ENCODE data around the gene PHC2.

The PHC2 gene

GRCh38 chr1:33305816-33306652 is 124.9 kb downstream of the PHC2 start:
- Histone ChIP-seq H3K27me3 (ENCODE audit: insufficient read depth, low read length) (peaks cover 16% of the 10 kb centered on the region), H3K9ac (ENCODE audit: low read depth, low read length) (no peak overlapping the region), H3K4me1 (ENCODE audit: insufficient read depth, low read length) (no peaks in the 10 kb centered on the region), H3K27ac (ENCODE audit: low read depth, low read length) (no peak overlapping the region), H3K36me3 (ENCODE audit: insufficient read depth, low read length) (no peaks in the 10 kb centered on the region), H3K9me3 (ENCODE audit: insufficient read depth, low read depth, low read length) (no peaks in the 10 kb centered on the region; the same call in 1 of the 2 replicates), H3K4me3 (ENCODE audit: low read length) (0 out of 2 replicates have a peak overlapping the region, but pooled peaks have one; percentile 12)
- WGBS = 87% methylated on average over 19 of the region's 20 CpGs

GRCh38 chr1:33305016-33305415 is 125.9 kb downstream of the PHC2 start:
- WGBS = 93% methylated on average over 5 of the region's 5 CpGs
- H3K4me1 ChIP-seq (ENCODE audit: insufficient read depth, low read length) = 0 out of 2 replicates have a peak, but pooled peaks cover 5% of the 10 kb centered on the region
- peaks cover 16% of the 10 kb centered on the region for H3K27me3 ChIP-seq (ENCODE audit: insufficient read depth, low read length)
- no peaks in the 10 kb centered on the region for H3K36me3 ChIP-seq (ENCODE audit: insufficient read depth, low read length)
- no peaks in the 10 kb centered on the region; the same call in 1 of the 2 replicates for H3K9me3 ChIP-seq (ENCODE audit: insufficient read depth, low read depth, low read length)
- H3K27ac ChIP-seq (ENCODE audit: low read depth, low read length) = no peak overlapping the region
- H3K9ac ChIP-seq (ENCODE audit: low read depth, low read length) = no peak overlapping the region
- no peak overlapping the region for H3K4me3 ChIP-seq (ENCODE audit: low read length)

GRCh38 chr1:33302325-33302724 is 128.6 kb downstream of the PHC2 start:
- Histone ChIP-seq H3K27me3 (ENCODE audit: insufficient read depth, low read length) (peaks cover 16% of the 10 kb centered on the region), H3K4me3 (ENCODE audit: low read length) (no peak overlapping the region), H3K4me1 (ENCODE audit: insufficient read depth, low read length) (0 out of 2 replicates have a peak, but pooled peaks cover 5% of the 10 kb centered on the region), H3K9me3 (ENCODE audit: insufficient read depth, low read depth, low read length) (no peaks in the 10 kb centered on the region; the same call in 1 of the 2 replicates), H3K9ac (ENCODE audit: low read depth, low read length) (no peak overlapping the region), H3K27ac (ENCODE audit: low read depth, low read length) (no peak overlapping the region), H3K36me3 (ENCODE audit: insufficient read depth, low read length) (peaks cover 7% of the 10 kb centered on the region)
- 92% methylated on average over 1 of the region's 1 CpG for WGBS

GRCh38 chr1:33301273-33301984 is 129.5 kb downstream of the PHC2 start:
- Histone ChIP-seq H3K36me3 (ENCODE audit: insufficient read depth, low read length) (peaks cover 14% of the 10 kb centered on the region), H3K4me3 (ENCODE audit: low read length) (no peak overlapping the region), H3K9me3 (ENCODE audit: insufficient read depth, low read depth, low read length) (no peaks in the 10 kb centered on the region; the same call in 1 of the 2 replicates), H3K27me3 (ENCODE audit: insufficient read depth, low read length) (peaks cover 8% of the 10 kb centered on the region; the same call in 1 of the 2 replicates), H3K9ac (ENCODE audit: low read depth, low read length) (no peak overlapping the region), H3K4me1 (ENCODE audit: insufficient read depth, low read length) (0 out of 2 replicates have a peak, but pooled peaks cover 5% of the 10 kb centered on the region), H3K27ac (ENCODE audit: low read depth, low read length) (no peak overlapping the region)
- WGBS = 94% methylated on average over 4 of the region's 4 CpGs

GRCh38 chr1:33300673-33301072 is 130.2 kb downstream of the PHC2 start:
- H3K4me3 ChIP-seq (ENCODE audit: low read length) = no peak overlapping the region
- WGBS = 93% methylated on average over 5 of the region's 5 CpGs

GRCh38 chr1:33299461-33300155 is 131.3 kb downstream of the PHC2 start:
- Histone ChIP-seq H3K4me3 (ENCODE audit: low read length) (no peak overlapping the region), H3K9ac (ENCODE audit: low read depth, low read length) (no peak overlapping the region), H3K4me1 (ENCODE audit: insufficient read depth, low read length) (0 out of 2 replicates have a peak, but pooled peaks cover 5% of the 10 kb centered on the region), H3K9me3 (ENCODE audit: insufficient read depth, low read depth, low read length) (no peaks in the 10 kb centered on the region; the same call in 1 of the 2 replicates), H3K27ac (ENCODE audit: low read depth, low read length) (no peak overlapping the region), H3K36me3 (ENCODE audit: insufficient read depth, low read length) (peaks cover 23% of the 10 kb centered on the region), H3K27me3 (ENCODE audit: insufficient read depth, low read length) (no peaks in the 10 kb centered on the region)
- 95% methylated on average over 13 of the region's 15 CpGs for WGBS

More at GRCh38 chr1:33300673-33301072, 130.2 kb downstream of the PHC2 start:
- Histone ChIP-seq H3K9me3 (ENCODE audit: insufficient read depth, low read depth, low read length) (no peaks in the 10 kb centered on the region; the same call in 1 of the 2 replicates), H3K36me3 (ENCODE audit: insufficient read depth, low read length) (peaks cover 22% of the 10 kb centered on the region), H3K27ac (ENCODE audit: low read depth, low read length) (no peak overlapping the region), H3K9ac (ENCODE audit: low read depth, low read length) (no peak overlapping the region), H3K27me3 (ENCODE audit: insufficient read depth, low read length) (0 out of 2 replicates have a peak, but pooled peaks cover 1% of the 10 kb centered on the region), H3K4me1 (ENCODE audit: insufficient read depth, low read length) (0 out of 2 replicates have a peak, but pooled peaks cover 5% of the 10 kb centered on the region)

GRCh38 chr1:33298623-33299277 is 132.1 kb downstream of the PHC2 start:
- Histone ChIP-seq H3K9me3 (ENCODE audit: insufficient read depth, low read depth, low read length) (no peaks in the 10 kb centered on the region; the same call in 1 of the 2 replicates), H3K9ac (ENCODE audit: low read depth, low read length) (no peak overlapping the region), H3K4me3 (ENCODE audit: low read length) (no peak overlapping the region), H3K4me1 (ENCODE audit: insufficient read depth, low read length) (0 out of 2 replicates have a peak, but pooled peaks cover 5% of the 10 kb centered on the region), H3K36me3 (ENCODE audit: insufficient read depth, low read length) (peaks cover 27% of the 10 kb centered on the region), H3K27ac (ENCODE audit: low read depth, low read length) (no peak overlapping the region), H3K27me3 (ENCODE audit: insufficient read depth, low read length) (no peaks in the 10 kb centered on the region)
- WGBS = 81% methylated on average over 18 of the region's 18 CpGs

- Histone ChIP-seq H3K27ac (ENCODE audit: low read depth, low read length) (no peak overlapping the region), H3K27me3 (ENCODE audit: insufficient read depth, low read length) (no peaks in the 10 kb centered on the region), H3K36me3 (ENCODE audit: insufficient read depth, low read length) (peaks cover 30% of the 10 kb centered on the region), H3K9me3 (ENCODE audit: insufficient read depth, low read depth, low read length) (no peaks in the 10 kb centered on the region; the same call in 1 of the 2 replicates), H3K4me1 (ENCODE audit: insufficient read depth, low read length) (0 out of 2 replicates have a peak, but pooled peaks cover 5% of the 10 kb centered on the region), H3K9ac (ENCODE audit: low read depth, low read length) (no peak overlapping the region), H3K4me3 (ENCODE audit: low read length) (no peak overlapping the region)
- WGBS = 96% methylated on average over 4 of the region's 4 CpGs
These were observed 132.8 kb downstream of the PHC2 start for GRCh38 chr1:33297911-33298622.

GRCh38 chr1:33296824-33297223 is 134.1 kb downstream of the PHC2 start:
- no peaks in the 10 kb centered on the region; the same call in 1 of the 2 replicates for H3K9me3 ChIP-seq (ENCODE audit: insufficient read depth, low read depth, low read length)
- H3K36me3 ChIP-seq (ENCODE audit: insufficient read depth, low read length) = peaks cover 30% of the 10 kb centered on the region
- 0 out of 2 replicates have a peak, but pooled peaks cover 5% of the 10 kb centered on the region for H3K4me1 ChIP-seq (ENCODE audit: insufficient read depth, low read length)
- H3K27ac ChIP-seq (ENCODE audit: low read depth, low read length) = no peak overlapping the region
- no peak overlapping the region for H3K9ac ChIP-seq (ENCODE audit: low read depth, low read length)
- H3K4me3 ChIP-seq (ENCODE audit: low read length) = no peak overlapping the region
- no peaks in the 10 kb centered on the region for H3K27me3 ChIP-seq (ENCODE audit: insufficient read depth, low read length)
- 95% methylated on average over 4 of the region's 4 CpGs for WGBS

- Histone ChIP-seq H3K9me3 (ENCODE audit: insufficient read depth, low read depth, low read length) (no peaks in the 10 kb centered on the region), H3K27me3 (ENCODE audit: insufficient read depth, low read length) (no peaks in the 10 kb centered on the region), H3K36me3 (ENCODE audit: insufficient read depth, low read length) (peaks cover 30% of the 10 kb centered on the region), H3K27ac (ENCODE audit: low read depth, low read length) (no peak overlapping the region), H3K9ac (ENCODE audit: low read depth, low read length) (no peak overlapping the region), H3K4me1 (ENCODE audit: insufficient read depth, low read length) (0 out of 2 replicates have a peak, but pooled peaks cover 5% of the 10 kb centered on the region), H3K4me3 (ENCODE audit: low read length) (no peak overlapping the region)
- WGBS = 94% methylated on average over 9 of the region's 9 CpGs
These were observed 134.8 kb downstream of the PHC2 start for GRCh38 chr1:33296082-33296458.

Data from HUES64 (cell line).